NCI-H748 (cell line): ENCODE data around the gene FRMD3.

ENCODE experiments used
- DNase-seq: peaks from one replicate; lab custom pipeline; 2025; ENCODE audit not compliant: unreplicated experiment; lab: John Stamatoyannopoulos, UW

Gene FRMD3

DNA sequence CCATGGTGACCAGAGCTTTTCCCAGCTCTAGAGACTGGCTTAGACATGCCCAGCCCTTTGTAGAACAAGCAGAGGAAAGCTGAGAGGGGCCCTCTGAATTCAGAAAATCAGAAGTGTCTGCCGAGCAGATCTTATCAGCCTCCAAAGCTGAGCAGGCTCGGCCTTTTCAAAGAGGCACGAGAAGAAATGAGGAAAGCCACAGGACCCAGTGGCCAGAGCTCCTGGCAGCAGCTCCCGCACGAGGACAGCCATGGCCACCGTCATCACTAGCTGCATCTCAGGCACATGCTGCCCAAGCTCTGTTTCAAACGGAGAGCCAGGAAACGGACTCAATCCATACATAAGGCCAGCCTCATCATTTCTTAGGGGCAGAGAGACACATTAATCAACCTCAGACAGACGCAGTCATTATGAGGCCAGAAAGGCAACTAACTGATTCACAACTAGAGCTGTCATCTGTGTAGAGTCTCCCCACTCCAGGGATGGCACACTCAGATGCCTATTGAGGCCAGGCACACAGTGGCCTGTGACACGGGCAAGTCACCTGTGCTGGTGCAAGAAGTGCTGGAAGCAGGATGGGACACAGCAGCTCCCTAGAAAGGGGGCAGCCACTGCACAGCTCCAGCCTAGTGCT, 194.7 kb downstream of the FRMD3 start:
- DNase-seq: no peak

DNA sequence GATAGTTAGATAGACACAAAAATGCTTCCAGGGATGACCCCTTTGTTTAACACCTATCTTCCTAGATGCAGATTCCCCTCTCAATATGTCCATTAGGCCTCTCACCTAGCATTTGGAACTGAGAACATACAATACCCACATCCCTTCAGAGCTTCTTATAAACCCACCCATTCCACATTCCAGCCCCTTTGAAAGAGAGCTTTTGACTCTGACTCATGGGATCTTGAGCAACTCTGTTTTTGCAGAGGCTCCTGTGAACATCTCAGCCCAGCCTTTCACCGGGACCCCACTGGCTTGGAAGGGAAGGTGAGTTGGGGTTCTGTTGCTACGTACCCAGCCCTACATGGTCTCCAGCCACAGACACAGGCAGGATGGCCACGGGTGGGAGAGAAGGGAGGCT, 195.5 kb downstream of the FRMD3 start:
- DNase-seq: no peak

DNA sequence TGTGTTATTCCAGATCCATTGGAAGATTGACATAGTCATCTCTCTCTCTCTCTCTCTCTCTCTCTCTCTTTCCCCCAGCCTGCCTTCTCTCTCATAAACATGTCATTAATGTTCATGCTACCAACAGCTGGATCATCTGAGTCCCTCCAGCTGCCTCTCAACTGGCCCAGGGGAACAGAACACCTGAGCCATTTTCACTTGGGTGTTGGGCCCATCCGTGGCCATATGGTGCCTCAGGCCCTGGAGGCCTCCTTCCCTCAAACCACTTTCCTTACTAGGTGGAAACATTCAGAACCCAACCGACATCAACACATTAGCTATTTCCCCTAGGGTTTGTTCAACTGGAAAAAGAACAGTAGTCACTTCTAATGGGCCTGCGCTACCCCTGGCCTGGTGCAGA, 196.2 kb downstream of the FRMD3 start:
- DNase-seq: no peak

DNA sequence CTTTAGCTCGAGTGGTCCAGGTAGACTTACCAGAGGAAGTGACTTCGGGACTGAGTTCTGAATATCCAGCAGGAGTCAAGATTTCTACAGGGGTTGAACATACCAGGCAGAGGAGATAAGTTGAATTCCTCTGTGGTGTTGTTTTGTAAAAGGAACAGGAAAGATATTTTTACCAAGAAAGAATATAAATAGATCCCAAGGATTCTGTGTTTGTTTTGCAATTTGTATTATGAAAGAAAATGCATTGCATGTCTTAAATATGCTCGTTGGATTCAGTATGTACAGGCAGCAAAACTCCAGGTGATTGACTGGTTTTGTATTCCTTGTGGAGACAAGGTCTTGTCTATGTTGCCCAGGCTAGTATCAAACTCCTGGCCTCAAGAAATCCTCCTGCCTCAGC, 197.8 kb downstream of the FRMD3 start:
- no peak for DNase-seq

DNA sequence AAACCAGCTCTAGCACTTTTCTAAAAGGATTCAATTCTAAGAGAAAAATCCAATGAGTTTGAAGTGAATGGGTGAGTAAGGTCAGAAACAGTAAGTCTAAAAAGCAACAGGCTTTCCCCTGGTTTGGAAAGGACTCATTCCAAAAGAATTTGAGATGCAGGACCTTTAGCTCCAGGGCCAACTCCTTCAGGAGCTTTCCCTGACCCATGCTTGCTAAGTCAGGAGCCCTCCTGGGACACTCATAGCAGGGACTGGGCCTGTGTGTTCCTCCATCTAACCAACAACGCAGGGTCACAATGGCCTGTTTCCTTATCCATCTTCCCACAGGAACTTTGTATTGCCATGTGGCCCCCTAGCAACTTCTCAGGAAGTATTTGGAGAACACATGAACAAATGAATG, 198.8 kb downstream of the FRMD3 start:
- DNase-seq: no peak

DNA sequence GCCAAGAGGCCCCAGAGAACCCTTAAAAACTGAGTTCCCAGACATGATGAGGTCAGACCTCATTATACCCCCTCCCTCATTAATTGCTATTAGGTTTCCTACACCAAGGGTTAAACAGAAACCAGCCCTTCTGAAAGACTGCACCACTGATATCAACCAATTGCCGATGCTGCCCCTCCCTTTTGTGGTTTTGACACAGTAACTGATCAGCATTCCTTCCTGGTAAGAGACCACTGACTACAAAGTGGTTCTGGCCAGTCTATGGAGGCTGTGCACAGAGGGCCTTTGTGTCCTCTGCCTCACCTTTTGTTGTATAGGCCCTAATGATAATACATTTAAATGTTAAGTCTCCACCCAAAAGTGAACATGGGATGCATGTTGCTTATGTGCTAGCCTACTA, 201.5 kb downstream of the FRMD3 start:
- peak; percentile 17 for DNase-seq

DNA sequence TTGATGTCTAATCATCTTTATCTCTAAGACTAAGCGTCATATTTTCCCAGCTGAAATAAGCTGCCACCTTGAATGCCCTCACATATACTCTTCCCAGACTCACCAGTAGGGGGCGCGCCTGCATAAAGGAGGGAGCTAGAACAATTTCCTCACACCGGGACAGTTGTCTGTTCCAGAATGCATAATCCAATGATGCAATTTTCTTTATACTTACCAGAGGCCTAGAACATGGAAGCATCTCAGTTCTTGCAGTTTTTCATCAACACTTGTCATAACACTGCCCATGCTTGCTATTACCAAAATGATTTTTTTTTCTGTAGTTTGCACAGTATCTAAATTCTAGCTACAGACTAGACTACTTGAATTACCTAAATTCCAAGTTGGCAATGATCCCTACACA, 203.9 kb downstream of the FRMD3 start:
- DNase-seq: peak; percentile 74

DNA sequence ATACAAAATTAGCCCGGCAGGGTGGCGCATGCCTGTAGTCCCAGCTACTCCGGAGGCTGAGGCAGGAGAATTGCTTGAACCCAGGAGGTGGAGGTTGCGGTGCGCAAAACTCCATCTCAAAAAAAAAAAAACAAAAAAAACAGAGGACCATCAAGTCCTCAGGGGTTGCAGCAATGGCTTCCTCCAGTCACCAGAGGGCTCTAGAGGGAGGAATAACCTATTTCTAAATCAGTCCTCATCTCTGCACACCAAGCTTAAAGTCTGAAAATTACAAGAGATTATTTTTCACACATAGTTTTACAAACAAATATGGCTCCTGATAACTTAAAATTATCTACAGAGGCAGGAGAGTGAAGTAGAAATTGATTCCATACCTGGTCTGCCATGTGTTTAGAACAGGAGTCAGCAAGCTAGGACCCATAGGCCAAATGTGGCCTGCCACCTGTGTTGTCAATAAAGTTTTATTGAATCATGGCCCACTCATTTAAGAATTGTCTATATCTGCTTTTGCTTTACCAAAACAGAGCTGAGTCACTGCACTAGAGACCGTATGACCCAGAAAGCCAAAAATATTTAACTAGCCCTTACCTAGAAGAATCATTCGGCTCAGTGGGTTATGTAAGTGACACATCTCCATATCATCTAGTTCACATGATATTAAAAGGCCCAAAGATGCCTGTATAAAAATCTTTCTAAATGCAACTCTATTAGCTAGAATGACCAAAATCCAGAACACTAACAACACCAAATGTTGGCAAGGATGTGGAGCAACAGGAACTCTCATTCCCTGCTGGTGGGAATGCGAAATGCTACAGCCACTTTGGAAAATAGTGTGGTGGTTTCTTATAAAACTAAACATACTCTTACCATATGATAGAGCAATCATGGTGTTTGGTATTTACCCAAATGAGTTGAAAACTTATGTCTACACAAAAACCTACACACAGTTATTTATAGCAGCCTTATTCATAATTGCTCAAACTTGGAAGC, 207.7 kb downstream of the FRMD3 start:
- peak; percentile 7 for DNase-seq

DNA sequence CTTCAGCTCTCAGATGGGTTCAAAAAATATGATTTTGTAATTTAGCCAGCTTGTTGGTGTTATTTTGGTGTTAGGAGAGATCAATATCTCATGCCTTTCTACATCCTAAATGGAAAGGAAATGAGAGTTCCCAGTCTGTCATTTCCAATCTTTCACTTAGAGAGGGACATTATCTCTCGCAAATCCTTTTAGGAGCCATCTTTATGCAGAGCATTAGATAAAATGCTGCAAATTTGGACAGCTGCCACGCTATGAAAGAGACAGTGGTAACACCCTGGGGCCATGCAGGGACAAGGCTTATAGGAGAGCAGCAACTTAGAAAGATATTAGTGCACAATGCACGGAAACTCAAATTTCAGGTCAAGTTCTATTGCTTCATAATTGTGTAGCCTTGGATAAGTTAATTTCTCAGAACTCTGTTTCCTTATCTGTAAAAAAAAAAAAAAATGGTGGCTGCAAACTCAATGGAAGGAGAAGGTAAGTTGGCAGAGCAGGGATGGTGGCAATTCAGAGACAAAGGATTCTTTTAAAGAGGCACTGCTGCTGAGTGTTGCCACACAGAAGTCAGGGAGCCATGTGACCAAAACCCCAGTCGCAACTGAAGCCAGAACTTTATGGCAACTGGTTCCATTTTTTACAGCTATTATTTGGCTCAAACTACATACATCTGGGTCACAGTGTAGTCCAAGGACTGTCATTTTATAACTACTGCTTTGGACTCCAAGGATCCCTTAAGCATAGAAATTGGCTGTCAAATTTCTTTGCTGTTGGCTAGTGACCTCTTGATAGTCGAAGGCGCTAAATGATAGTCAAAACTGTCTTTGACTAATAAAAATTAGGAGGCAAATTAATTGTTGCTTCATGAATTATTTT, 210.2 kb downstream of the FRMD3 start:
- DNase-seq: no peak

DNA sequence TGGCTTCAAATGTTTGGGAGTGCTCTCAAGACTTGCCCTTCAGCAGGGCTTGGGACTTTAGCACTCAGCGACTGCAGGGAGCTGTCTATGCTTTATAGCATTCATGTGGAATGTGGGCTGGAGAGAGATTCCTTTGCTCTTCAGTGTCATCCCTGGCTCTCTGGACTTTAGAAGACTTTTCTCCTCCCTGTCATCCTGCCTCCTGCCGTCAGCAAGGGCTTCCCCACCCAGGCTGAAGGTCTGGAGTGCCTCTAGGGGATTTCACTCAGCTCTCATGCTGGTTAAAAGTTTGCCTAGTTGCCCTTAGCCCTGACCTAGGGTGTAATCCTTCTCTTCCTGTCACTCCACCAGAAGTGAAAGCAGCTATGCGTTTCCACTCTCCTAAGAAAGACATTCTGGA, 210.9 kb downstream of the FRMD3 start:
- no peak for DNase-seq

DNA sequence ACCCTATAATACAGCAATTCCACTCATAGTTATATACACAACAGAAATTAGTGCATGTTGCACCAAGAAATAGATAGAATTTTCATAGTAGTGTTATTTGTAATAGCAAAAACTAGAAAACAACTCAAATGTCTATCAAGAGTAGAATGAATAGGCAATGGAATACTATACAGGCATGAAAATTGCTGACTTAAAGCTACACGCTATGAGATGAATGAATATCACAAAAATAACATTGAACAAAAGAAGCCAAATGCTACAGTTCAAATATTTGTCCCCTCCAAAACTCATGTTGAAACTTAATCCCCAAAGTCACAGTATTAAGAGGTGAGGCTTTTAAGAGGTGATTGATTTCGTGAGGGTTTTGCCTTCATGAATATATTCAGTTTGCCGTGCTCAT, 215.1 kb downstream of the FRMD3 start:
- DNase-seq: no peak

DNA sequence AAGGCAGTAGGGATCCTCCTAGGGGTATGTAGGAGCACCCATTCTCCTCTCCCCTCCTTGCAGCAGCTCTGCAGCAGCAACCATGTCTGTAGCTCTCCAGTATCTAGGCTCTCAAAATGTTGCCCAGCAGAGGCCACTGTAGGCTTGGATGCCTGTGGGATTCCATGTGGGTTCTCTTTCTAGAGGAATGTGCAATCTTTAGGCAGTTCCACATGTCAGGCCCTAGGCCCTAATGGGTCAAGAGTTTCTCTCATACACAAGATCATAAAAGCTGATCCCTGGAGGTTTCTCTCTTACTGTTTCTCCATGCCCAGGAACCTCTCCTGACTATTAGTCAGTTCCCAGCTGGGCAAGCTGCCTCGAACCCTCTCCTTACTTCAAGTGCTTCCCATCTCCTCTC, 215.8 kb downstream of the FRMD3 start:
- DNase-seq: no peak

DNA sequence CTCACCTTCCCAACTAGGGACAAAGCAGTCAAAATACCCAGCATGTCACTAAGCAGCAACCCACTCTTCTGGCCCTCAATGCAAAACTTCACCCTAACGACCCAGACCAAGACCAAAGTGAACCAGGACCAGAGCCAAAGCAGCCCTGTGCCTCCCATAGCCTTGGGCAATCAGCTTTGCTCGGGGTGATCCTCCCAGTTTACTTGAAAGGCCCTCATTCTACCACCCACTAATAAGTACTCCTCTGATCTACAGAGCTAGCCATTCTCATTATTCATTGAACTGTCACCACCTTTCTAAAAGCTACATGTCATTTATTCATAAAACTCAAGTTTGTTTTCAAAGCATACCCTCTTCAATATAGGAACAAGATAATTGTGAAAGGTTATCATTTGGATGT, 221.0 kb downstream of the FRMD3 start:
- DNase-seq: no peak

DNA sequence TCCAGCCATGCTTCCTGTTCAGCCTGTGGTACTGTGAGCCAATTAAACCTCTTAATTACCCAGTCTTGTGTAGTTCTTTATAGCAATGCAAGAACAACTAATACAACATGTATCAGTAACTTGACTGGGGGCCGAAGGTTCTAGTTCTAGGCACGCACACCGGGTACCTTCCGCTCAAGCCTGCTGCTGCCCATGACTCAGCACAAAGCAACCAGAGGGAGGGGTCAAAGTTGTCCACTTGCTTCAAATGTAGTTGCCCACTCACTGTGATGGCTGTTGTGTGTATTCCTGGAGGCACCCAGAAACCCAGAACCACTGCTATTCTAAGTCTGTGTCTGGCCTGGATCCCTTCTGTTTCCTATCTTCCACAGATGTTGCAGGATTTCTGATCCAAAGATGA, 222.6 kb downstream of the FRMD3 start:
- no peak for DNase-seq

DNA sequence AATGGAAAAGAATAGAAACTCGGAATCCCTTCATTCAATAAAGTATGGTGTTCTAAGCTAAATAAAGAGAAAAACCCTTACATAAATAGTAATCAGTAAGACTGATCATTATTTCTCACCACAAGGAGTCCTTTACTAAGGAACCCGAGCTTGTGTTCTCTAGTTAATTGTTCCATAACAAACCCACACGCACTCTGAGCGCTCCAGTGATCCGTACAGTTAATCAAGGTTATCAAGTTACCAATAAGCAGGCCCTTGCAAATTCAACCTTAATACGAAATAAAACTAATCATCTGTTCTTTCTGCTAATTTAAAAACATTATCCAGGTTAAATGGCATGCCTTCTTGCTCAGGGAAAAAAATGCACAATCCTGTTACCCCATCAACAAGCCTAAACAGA, 224.4 kb downstream of the FRMD3 start:
- peak; percentile 80 for DNase-seq

DNA sequence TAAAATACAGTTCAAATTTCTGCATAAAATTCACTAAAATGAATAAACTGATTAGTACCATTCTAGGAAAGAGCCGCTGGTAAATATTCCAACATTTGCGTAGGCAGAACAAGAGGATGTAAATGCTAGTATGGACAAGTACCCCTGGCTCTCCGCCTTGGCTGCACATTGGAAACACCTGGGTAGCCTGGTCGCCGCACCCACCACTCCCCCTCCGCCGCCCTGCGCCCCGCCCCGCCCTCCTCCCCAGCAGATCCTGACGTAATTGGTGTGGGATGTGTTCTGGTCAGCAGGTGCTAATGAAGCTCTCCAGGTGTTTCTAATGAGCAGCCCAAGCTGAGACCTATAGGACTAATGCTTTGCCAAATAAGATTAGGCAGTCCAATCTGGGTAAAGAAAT, 225.7 kb downstream of the FRMD3 start:
- DNase-seq: peak; percentile 86

DNA sequence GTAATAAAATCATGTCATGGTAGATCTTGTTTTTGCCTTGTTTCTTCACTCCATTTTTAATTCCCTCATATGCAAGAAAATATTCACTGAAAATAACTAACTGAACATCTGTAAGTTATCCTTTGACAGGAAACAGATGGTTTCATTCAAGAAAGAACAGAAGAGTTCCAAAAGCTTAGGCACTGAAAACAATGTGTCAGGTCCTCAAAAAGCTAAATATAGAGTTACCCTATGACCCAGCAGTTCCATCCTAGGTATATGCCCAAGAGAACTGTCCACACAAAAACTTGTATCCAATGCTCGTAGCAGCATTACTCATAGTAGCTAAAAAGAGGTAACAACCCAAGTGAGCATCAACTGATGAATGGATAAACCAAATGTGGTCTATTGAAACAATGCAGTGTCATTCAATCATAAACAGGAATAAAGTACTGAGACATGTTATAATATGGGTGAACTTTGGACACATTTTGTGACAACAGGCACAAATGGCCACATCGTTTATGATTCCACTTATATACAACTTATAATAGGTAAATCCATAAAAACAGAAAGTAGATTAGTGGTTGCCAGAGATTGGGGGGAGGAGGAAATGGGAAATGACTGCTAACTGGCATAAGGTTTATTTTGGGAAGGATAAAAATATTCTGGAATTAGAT, 231.0 kb downstream of the FRMD3 start:
- DNase-seq: no peak

DNA sequence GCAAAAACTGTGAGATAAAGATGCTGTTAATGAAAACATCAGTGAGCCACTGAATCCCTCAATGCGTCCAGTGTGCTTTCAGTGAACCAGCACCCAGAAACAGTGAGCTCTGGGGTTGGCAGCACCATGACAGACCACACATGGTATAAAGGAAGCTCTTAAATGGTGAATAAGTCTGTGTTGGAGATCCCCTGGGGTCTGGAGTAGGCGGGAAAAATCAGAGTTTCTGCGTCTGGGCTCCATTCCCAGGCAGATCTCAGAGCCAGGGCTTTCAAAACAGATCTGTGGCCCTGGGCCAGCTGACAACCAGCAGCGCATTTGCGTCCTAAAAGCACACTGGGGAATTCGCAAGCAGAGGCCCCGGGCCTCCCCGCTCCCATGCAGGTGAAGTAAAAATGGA, 233.5 kb downstream of the FRMD3 start:
- no peak for DNase-seq

DNA sequence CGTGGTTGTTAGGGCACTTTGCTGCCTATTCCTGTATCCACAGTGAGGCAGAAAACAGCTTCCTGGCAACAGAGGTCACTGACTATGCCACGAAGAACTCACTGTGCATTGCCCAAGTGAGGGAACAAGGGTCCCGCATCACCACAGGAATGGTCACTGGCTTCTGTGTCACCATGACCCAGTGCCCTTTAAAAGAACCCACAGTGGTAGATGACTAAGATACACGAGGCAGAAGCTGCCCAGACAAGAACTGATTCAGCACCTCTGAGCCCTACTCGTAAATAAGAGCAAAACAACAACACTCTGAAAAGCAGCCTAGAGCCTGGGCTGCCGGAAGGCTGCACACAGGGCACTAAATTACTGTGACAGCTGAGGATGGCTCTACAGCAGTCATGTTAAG, 238.6 kb downstream of the FRMD3 start:
- no peak for DNase-seq

DNA sequence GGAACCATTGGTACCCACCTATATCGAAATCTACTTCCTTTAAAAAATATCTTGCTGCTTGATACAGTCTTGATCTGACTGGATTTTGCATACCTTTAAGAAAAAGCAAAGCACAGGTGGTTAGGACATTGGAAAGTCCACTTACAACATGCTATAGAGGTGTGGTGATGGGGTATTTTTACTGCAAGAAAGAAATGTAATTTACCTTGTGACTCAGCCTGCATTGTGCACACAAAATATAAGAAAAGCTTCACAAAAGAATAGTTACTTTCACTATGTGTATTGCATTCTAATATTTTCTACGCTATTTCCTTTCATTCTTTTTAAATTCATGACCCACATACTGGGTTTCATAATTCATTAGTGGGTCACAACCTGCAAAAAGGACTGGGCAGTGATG, 239.1 kb downstream of the FRMD3 start:
- no peak for DNase-seq

DNA sequence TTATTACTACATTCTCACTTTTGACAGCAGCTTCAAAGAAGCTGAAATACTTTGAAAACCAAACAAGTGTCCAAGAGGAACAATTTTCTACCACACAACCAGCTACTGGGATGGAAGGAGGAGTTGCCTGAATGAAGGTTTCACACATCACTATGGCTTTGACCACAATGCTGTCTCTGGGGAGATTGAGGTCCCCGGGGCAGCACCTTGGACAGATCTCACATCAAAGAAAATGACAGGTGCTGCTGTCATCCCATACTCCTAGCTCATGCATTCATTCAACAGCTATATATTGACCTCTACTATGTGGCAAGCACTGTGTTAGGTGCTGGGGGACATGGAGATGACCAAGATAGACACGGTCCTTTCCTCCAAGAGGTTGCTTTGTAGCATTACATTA, 242.1 kb downstream of the FRMD3 start:
- no peak for DNase-seq
